ENCODE measurements around the gene MFNG. TPM values are rescaled to one million over a fixed set of nuclear protein-coding genes. Genes with fewer than 3 reads are reported as not detected.
"Not testable (repeated sequence)": the region's sequence is repeated elsewhere in the genome, so short reads cannot be mapped to it uniquely, and the experiment has no call there.

The MFNG gene, protein sequence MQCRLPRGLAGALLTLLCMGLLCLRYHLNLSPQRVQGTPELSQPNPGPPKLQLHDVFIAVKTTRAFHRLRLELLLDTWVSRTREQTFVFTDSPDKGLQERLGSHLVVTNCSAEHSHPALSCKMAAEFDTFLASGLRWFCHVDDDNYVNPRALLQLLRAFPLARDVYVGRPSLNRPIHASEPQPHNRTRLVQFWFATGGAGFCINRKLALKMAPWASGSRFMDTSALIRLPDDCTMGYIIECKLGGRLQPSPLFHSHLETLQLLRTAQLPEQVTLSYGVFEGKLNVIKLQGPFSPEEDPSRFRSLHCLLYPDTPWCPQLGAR
- total RNA-seq (2014; rRNA removed; shearing (Covaris generic)): not detected in 2 replicates

DNA sequence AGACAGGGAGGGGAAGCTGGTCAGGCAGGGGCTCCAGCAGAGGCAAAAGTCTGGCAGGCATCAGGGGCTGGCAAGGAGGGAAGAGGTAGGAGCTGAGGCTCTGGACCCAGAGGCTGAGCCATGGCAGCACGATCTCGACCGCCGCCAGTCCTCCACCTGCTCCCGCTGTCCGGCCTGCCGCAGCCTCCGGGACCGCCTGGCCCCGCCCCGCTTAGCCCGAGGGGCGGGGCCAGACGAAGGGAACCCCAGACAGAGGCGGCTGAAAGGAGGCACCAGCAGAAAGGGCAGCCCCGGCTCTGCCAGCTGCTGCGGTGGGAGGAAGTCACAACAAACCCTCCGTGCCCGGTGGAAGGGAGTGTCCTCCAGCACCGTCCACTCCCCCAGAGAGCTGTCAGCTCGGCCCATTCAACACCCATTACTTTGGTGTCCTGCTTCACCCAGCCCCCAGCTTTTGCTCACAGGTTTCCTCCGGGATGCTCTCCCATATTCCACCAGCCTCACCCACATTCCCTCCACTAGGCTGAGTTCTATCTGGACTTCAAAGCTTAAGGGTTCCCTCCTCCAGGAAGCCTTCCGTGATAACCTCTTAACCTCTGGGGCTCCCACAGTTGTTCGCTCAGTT, at the start of gene MFNG:
TSS of gene MFNG (minus strand) at position 161 of the 622 bp plus-strand sequence. CDS start 207 bp downstream, outside the sequence.
- DNase-seq (ENCODE audit: low read depth): peak; percentile 64

DNA sequence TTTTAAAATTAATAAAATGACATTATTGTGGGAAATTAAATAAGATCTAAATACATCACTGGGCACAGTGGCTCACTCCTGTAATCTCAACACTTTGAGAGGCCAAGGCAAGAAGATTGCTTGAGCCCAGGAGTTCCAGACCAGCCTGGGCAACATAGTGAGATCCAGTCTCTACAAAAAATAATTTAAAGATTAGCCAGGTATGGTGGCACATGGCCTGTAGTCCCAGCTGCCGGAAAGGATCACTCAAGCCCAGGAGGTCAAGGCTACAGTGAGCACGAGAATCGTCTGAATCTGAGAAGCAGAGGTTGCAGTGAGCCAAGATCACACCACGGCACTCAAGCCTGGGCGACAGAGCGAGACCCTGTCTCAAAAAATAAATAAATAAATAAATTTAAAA, 49.0 kb upstream of the MFNG start:
- DNase-seq (ENCODE audit: low read depth): no peak

DNA sequence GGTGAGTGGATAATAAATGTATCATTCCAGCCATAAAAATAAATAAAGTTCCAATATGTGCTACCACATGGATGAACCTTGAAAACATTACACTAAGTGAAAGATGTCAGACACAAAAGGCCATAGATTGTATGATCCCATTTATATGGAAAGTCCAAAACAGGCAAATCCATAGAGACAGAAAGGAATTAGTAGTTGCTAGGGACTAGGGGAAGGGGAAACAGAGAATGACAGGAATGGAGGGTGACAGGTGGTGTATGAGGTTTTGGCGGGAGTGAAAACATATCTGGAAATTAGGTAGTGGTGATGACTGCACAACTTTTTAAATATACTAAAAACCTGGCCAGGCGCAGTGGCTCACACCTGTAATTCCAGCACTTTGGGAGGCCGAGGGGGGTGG, 48.3 kb upstream of the MFNG start:
- DNase-seq (ENCODE audit: low read depth): no peak

DNA sequence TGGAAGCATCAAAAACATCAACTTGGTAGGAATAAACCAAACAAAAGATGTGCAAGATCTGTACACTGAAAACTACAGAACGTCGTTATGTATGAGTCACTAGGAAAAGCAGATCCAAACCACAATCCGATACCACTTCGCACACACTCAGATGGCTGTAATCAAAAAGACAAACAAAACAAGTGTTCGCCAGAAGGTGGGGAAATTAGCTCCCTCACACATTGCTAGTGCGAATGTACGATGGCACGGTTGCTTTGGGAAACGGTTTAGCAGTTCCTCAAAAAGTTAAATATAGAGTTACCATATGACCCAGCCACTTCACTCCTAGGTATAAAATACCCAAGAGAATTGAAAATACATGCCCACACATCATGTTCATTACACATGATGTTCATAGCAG, 47.8 kb upstream of the MFNG start:
- DNase-seq (ENCODE audit: low read depth): peak; percentile 75

DNA sequence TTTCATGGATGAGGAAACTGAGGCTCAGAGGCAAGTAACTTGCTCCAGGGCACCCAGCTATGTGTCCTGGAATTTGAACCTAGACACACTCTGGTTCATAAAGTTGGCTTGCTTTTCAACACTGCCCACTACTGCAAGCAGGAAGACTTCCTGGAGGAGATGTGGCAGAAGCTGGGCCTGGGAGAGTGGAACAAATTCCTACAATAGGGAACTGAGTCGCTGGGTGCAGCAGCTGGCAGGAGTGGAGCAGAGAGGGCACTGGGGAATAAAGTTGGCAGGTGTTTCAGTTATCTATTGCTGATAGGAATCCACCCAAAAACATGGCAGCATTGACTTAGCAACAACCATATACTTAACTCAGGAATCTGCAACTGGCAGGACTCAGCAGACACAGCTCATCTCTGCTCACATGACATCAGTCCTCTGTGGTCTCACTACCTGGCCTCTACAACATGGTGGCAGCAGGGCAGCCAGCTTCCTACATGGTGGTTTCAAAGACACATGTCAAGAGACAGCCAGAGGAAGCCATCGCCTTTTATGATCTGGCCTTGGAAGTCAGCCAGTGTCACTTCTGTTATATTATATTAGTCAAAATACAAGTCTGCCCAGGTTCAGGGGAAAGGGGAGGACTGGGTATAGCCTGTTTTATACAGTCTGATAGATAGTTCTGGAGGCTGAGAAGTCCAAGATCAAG, 43.6 kb upstream of the MFNG start:
- no peak for DNase-seq (ENCODE audit: low read depth)

DNA sequence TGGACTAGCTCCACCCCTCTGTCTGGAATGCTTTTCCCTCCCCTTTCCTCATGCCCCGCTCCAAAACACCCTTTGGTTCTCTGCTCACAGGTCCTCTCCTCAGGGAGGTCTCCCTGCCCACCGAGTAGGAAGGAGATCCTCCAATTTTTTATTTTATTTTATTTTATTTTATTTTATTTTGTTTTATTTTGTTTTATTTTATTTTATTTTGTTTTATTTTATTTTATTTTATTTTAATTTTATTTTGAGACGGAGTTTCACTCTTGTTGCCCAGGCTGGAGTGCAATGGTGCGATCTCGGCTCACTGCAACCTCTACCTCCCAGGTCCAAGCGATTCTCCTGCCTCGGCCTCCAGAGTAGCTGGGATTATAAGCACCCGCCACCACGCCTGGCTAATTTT, 41.8 kb upstream of the MFNG start:
- DNase-seq (ENCODE audit: low read depth): not testable (repeated sequence)

DNA sequence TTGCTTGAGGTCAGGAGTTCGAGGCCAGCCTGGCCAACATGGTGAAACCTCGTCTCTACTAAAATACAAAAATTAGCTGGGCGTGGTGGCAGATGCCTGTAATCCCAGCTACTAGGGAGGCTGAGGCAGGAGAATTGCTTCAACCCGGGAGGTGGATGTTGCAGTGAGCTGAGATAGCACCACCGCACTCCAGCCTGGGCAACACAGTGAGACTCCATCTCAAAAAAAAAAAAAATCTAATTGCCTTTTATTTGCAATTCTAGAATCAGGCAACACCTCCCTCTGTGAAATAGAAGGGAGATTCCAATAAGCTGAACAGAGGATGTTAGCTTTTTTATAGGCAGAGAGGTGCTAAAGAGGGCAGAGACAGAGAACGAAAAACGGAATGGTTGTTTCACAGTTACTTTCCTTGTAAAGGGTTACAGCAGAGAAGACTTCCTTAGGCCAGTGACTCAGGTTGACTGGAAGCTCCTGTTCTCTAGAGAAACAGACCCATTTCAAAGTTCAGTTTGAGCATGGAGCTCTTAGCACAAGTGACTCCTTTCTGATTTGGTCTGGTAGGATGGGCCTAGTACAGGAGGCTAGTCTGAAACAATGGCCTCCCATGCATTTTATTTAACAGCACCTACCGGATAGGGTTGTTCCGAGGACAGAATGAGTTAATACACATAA, 41.0 kb upstream of the MFNG start:
- DNase-seq (ENCODE audit: low read depth): not testable (repeated sequence)

DNA sequence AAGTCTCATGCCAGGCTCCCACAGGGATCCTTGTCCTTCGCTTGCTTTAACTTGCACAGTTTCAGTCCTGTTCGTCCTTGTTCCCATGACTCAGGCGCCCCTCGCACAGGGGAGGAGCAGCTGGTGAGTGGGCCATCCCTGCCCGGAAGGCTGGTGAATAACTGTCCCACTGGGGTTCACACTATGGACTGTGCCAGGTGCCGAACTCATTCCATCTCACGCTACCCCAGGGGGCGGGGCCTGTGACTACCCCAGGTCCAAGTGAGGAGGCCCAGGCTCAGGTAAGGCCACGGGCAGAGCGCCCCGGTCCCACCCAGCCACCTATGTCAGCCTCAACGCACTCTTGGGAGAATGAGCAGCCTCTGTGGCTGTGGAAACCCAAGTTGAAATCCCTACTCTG, 40.2 kb upstream of the MFNG start:
- DNase-seq (ENCODE audit: low read depth): peak; percentile 75

DNA sequence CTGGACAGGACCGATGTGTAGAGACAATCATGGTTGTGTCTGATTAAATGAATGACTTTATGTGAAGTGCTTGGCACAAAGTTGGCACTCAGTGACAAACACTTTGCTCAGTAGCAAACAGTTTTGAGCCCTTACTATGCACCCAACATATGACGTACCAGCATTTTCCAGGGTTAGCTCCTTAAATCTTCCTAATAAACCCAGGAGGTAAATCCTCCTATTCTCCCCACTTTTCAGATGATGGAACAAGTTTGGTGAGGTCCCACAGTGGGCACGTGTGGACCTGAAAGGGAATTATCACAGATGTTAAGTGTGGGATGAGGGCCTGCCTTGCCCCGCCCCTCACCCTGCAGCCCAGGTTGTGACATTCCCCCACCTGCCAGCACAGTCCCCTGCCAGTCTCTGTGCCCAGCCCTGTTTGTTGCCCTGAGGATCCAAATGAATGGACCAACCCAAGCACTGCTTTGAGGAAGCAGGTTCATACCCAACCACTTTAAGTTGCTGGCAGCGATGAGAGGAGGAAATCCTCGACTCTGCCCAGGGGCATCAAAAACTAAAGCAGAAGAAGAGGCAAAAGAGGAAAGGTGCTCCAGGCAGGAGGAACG, 39.7 kb upstream of the MFNG start:
- DNase-seq (ENCODE audit: low read depth): no peak

DNA sequence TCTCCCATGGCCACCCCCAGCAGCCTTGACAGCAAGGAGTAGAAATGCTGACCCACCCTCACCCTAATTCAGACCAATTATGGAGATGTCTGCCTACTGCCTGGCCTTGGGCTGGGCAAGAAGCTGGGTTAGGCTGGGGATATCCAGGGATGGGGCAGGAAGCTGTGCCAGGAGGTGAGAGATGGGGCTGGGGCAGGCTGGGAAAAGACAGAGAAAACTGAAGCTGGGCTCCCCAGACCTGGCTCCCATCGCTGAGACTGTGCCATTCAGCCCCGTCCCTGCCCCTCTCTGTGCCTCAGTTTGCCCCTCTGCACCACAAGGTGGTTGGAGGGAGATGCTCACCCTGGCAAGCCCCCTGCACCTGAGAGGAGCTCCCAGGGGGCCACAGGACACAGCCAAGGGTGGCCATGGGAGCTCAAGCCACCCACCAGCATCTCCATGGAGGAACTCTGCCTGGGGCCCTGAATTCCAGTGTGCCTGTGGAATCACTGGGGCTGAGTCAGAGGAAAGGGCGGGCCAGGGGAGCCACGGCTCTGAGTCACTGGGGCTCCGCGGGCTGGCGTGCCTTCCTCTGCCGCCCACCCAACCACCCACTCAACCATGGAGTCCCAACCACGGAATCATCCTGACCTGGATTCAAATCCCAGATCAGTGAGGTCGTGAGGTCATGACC, 39.0 kb upstream of the MFNG start:
- DNase-seq (ENCODE audit: low read depth): peak; percentile 92

DNA sequence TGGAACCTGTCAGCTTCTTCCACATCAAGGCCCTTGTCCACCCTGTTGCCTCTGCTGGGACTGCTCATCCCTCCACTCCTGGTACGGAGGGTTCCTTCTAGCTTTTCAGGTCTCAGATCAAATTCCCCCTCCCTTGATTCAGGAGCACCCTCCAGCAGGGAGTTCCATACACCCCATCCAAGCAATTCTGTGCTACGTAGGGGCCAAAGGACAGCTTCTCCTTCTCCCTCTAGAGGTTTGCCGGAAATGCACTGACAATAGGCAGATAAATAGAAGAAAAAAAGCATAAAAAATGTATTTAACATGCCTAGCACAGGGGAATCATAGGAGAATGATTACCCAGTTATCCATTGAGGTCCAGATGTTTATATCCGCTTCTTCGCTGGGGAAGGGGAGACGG, 36.3 kb upstream of the MFNG start:
- no peak for DNase-seq (ENCODE audit: low read depth)

DNA sequence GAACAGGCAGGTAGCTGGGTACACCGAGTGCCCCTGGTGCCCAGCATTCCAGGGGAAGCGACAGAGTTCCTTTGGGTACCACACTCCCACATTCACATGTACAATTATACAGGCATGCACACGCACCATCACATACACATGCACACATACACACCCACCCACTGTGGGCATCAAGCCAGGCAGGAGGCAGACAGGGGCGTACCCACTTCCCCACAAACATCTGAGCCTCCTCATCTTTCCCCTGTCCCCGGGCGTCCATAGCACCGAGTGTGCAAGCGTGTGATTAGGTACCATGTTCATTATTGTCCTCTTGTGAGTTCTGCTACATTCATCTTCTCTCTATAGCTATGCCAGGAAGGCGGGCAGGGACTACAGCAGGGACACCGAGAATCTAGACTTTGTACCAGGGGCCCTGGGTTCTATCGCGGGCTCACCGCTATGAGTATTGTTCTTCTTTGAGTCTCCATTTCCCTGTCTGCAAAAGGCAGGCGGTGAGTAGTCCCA, 35.1 kb upstream of the MFNG start:
- no peak for DNase-seq (ENCODE audit: low read depth)

DNA sequence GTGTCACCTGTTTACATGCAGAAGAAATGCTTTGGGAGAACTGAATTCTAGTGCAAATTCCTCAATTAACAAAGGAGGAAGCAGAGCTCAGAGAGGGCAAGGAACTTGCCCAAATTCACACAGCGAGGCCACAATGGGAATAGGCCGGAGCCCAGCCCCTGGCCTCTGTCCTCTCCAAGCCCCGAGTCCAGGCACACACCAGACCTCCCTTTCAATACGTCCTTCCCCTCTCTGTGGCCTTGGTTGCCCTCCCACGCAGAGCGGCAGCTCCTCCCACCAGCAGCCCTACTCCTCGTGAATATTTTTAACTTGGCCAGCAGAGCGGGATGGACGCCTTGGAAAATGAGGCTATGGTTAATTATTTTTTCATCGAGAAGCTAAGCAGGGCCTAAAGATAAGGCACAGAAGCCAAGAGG, 34.6 kb upstream of the MFNG start:
- no peak for DNase-seq (ENCODE audit: low read depth)

DNA sequence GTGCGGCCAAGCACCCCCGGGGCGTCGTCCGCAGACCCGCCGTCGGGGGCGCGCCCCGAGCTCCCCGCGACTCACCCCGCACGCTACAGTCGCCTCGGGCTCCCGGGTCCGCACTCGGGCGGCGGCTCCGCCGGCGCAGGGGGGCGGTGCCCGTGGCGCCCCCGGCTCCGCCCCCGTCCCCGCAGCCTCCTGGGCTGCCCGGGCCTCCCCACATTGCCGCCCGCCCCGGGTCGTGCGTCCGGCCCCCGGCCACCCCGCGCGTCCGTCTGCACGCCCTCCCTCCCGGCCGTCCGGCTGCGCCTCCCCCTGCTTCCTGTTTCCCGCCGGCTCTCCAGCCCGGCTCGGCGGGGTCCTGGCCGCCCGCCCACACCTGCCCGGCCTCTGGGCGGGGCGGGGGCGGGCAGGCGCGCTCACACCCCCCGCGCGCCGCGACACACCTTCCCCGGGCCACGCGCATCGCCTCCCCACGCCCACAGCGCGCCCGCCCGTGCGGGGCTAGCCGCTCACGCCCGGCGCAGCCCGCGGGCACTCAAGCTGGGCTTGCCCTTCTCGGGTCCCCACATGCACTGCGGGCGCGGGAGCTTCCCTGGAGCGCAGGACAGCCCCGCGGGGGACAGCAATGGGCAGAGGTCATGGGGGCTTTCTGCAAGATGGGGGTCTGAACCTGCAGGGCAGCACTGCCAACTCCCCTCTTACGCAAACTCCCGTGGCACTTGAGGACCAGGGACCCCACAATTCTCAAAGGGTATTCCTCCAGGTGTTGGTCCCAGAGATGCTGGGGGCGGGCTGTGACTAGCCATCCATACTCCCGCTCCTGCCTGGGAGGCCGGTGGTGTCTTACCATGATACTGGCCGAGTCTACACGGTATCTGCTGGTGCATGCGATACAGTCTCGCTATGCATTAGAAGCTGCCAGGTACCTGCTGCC, 33.3 kb upstream of the MFNG start, which contains the start of gene CARD10:
TSS of gene CARD10 (minus strand) at position 148 of the 928 bp plus-strand sequence. CDS start 215 bp downstream, outside the sequence.
- peak; percentile 41 for DNase-seq (ENCODE audit: low read depth)

DNA sequence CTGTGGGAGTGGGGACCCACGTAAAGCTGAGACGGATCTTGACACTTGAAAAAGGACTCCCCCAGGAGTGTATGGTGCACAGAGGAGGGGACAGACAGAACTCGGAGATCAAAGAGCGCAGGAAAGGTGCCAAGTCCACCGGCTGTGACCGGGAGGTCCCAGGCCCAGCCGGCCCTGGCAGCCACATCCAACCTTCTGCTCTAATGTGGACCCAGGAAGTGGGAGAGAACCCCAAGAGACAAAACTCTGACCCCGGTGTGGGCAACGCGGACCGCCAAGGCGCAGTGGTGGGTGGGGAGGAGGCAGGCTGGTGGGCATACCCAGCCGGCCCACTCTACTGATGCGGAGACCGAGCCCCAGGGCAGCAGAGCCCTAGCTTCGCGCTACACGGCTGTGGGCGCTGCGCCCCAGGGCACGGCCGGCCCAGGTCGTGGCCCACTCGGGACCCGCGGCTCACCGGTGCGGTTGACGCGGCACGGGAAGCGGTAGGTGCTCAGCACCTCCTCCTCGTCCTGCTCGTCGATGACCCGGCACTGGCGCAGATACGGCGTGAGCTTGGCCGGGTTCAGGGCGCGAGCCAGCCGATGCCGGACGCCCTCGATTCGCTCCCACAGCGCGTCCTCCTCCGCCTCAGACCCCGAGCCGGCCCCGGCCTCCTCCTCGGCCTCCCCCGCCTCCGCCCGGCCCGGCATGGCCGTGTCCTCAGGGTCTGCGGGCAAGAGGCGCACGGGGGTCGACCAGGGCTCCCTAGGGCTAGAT, 32.5 kb upstream of the MFNG start:
- DNase-seq (ENCODE audit: low read depth): no peak

DNA sequence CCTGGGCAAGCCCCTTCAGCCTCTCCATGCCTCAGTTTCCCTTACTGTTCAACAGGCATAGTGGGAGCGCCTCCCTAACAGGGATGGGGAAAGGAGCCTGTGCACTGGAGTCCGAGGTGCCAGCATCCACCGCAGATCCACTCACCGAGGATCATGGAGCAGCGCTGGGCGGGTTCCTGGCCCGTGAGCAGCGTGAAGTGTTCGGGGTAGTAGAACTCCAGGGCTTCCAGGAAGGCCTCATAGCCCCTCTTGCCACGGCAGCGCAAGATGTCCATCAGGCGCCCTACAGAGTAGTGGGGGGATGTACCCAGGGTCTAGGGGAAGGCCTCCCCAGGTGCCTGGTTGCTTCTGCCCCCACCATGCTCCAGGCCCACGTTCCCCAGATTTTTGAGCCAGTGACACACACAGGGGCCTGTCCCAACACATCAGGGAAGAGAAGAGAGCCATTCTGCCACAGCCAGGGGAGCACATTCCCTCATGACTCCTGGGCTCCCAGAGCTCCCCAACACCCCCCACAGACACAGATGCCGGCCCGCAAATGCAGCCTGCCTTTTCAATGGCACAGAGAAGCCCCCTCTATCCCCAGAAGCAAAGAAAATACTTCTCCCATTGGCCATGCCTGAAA, 31.8 kb upstream of the MFNG start:
- no peak for DNase-seq (ENCODE audit: low read depth)

DNA sequence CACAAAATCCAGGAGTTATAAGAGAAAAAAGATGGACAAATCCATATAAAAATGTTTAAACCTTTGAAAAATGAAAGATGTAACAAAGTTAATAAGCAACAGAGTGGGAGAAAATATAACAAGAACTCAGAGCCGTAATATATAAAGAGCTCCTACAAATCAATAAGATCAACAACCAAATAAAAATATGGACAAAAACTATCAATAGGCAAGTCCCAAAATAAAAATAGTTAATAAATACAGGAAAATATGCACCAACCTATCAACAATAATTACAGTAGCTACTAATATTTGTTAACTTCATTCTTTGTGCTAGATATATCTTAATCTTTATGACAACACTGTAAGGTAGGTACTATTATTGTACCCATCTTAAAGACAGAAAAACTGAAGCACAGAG, 30.3 kb upstream of the MFNG start:
- DNase-seq (ENCODE audit: low read depth): no peak

DNA sequence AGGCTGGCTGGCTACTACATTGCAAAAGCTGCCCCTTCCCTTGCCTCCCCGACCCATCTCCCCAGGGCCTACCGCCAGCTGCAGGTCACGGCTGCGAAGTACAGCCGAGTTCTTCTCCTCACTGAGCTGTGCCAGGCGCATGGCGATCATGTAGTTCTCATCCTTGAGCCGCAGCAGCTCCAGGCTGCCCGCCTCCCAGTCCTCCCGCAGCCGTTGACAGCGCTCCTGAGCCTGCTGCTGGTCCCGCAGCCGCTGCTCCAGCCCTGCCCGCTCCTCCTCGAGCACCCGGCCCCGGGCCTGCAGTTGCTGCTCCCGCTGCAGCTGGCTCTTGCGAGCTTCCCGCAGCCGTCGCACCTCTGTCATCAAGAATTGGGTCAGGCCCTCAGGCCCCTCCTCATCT, 29.7 kb upstream of the MFNG start:
- no peak for DNase-seq (ENCODE audit: low read depth)
